HG03342 (cell line): ENCODE data around the gene ADGRF3.
"Not testable (repeated sequence)": the region's sequence is repeated elsewhere in the genome, so short reads cannot be mapped to it uniquely, and the experiment has no call there.

Experiments used
- ATAC-seq: cut with Tn5 transposase; IDR thresholded peaks from one replicate; pipeline ENCODE4 v1.9.1; 2021; ENCODE audit warnings: mild to moderate bottlenecking, moderate library complexity; ENCODE audit not compliant: unreplicated experiment

ADGRF3 gene

GRCh38 chr2:26352892-26353291, 6.3 kb upstream of the ADGRF3 start:
- ATAC-seq: no peak

DNA sequence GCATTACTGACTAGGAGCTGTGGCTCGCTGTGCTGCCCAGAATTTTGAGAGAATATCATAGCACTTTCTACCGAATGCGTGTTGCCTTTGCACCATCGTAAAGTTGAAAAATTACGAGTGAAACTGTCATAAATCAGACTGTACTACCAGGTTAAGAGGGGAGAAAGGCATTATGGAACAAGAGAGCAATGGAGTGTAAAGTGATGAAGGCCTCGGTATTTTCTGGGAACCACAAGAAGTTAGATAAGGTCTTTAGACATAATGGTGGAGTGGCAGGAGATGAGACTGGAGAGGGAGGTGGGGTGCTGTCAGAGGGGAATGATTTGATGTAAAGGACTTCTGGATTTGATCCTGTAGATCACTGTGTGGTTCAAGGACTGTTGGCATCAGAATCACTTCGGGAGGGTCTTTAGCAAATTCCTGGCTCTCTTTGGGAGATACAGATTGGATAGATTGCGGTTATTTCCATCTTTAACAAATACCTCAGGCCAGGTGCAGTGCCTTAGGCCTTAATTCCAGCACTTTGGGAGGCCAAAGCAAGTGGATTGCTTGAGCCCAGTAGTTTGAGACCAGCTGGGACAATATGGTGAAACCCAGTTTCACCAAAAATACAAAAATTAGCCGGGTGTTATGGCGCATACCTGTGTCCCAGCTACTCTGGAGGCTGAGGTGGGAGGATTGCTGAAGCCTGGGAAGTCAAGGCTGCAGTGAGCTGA, 4.9 kb upstream of the ADGRF3 start:
- no peak for ATAC-seq

GRCh38 chr2:26349690-26350089, 3.1 kb upstream of the ADGRF3 start:
- no peak for ATAC-seq

- ATAC-seq: no peak
Measured at GRCh38 chr2:26347286-26347865, 787 bp upstream of the ADGRF3 start.

DNA sequence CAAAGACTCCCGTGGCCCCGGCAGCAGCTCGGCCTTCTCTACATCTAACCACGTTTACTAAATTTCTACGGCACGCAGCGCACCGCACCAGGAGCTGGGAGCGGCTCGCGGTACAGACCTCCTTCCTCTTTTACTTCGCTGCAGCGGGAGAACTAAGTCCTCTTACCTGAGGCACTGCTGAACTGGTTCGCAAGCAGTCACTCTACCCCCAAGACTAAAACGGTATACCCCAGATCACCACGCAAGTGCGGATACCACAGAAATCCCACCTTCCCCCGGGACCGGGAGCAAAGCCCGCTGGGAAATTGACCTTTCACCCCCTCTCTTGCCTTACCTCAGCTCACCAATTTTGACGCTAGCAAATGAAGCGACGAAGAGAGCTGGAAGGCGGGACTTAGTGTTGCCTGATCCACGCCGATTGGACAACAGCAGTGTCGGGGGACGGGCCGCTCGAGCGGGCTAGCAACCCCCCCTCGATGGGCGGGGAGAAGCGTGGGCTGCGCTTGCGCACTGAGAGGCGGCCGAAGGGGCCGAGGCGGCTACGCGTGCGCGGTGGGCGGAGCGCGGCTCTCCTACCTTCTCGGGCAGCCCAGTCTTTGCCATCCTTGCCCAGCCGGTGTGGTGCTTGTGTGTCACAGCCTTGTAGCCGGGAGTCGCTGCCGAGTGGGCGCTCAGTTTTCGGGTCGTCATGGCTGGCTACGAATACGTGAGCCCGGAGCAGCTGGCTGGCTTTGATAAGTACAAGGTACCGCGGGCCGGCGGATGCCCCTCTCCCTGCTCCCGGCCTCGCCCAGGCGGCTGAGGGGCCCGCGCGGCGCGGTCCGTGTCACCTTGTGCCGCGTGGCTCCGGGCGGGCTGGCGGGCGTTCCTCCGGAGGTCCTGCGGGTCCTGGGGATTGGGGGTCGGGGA, 790 bp downstream of the ADGRF3 start, which contains the start of gene SELENOI:
Gene SELENOI (plus strand): TSS at position 599 of the 909 bp plus-strand sequence. CDS start 90 bp downstream, at position 689.
- ATAC-seq: peak; percentile 91

DNA sequence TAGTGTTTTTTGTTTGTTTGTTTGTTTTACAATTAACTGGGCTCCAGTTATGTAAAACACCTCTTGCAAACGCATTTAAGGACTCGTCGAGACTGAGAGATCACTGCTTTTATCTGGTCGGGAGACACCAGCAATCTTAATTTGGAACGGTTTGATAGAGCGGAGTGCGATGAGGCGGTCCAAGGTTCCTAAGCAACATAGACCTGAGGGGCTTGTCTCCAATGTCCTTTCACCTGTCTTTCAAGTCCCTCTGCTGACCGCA, 1.4 kb downstream of the ADGRF3 start:
- no peak for ATAC-seq

DNA sequence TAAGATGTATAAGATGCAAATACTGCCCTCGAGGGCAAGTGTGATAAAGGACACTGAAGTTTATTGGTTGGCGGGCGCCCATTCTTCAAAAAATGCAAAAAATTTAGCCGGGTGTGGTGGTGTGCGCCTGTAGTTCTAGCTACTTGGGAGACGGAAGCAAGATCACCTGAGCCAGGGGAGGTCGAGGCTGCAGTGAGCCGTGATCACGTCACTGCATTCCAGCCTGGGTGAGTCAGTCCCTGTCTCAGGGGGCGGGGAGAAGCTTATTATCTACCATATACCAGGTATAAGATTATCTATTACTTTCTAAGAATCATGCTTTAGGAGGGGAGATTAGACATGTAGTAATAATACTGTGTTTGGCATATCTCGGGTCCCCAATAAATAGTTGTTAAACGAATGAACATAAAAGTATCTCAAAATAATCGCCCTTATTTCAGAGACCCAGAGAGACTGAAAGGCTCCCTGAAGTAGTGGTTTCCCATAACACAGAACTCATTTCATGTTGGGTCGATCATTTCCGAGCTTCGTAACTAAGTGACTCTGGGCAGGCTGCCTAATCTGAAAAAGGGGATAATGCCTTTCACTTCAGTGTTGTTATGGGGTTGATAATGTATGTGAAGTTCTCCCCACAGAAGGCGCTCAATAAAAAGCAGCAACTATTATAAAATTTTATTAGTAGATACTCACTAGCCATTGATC, 1.9 kb downstream of the ADGRF3 start:
- ATAC-seq: no peak

GRCh38 chr2:26340831-26341230, 5.8 kb downstream of the ADGRF3 start:
- no peak for ATAC-seq

DNA sequence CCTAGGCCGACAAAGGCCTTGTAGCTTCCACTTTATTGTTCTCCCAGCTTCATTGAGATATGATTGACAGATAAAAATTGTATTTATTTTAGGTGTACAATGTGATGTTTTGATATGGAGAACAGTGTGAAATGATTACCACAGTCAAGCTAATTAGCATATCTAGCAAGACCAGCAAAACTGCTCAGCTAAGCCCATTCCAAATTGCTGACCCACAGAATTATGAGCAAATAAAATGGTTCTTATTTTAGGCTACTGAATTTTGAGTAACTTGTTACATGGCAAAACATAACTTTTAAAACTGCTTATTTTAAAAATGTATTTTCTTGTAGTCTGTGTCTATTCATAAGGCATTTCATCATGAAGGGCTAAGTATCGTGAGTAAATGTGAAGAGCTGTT, 9.3 kb downstream of the ADGRF3 start:
- no peak for ATAC-seq

DNA sequence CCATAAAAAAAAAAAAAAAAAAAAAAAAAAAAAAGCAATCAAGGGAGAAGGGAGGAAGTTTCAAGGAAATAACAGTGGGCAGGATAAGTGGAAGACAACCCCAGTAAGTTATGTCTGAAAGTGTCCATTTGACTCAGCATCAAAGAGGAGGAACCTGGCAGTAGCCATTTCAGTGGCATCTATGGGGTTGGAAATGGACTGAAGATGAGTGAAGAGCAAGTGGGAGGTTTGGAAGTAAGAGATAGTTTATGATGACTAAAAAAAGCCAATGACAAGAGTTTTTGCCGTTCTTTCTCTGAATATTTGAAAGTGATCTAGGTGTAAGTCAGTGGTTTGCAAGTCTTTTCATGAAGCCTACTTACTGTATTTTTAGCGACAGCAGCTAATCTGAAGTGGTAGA, 9.9 kb downstream of the ADGRF3 start:
- no peak for ATAC-seq

GRCh38 chr2:26335231-26335630, 11.4 kb downstream of the ADGRF3 start:
- no peak for ATAC-seq

DNA sequence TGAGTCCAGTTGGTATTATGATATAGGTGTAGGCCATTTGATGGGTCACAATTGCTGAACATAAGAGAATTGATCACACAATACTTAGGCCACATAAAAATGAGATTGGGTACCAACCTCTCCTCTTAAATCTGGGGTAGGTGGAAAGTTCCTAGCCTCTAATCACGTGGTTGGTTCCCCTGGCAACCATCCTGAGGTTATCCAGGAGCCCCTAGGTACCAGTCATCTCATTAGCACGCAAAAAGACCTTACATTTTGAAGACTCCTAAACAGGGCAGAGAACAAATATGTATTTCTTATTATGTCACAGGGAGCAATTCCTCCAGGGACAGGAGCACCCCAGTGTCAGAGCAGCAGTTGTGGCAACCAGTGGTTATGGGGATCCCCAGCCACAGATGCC, 13.3 kb downstream of the ADGRF3 start:
- no peak for ATAC-seq

- ATAC-seq: not testable (repeated sequence)
Measured at GRCh38 chr2:26331321-26331720, 15.3 kb downstream of the ADGRF3 start.

GRCh38 chr2:26330604-26331003, 16.0 kb downstream of the ADGRF3 start:
- ATAC-seq: no peak

- ATAC-seq: peak; percentile 76
Measured at GRCh38 chr2:26330114-26330549, 16.5 kb downstream of the ADGRF3 start.

GRCh38 chr2:26329083-26329482, 17.5 kb downstream of the ADGRF3 start:
- ATAC-seq: not testable (repeated sequence)

DNA sequence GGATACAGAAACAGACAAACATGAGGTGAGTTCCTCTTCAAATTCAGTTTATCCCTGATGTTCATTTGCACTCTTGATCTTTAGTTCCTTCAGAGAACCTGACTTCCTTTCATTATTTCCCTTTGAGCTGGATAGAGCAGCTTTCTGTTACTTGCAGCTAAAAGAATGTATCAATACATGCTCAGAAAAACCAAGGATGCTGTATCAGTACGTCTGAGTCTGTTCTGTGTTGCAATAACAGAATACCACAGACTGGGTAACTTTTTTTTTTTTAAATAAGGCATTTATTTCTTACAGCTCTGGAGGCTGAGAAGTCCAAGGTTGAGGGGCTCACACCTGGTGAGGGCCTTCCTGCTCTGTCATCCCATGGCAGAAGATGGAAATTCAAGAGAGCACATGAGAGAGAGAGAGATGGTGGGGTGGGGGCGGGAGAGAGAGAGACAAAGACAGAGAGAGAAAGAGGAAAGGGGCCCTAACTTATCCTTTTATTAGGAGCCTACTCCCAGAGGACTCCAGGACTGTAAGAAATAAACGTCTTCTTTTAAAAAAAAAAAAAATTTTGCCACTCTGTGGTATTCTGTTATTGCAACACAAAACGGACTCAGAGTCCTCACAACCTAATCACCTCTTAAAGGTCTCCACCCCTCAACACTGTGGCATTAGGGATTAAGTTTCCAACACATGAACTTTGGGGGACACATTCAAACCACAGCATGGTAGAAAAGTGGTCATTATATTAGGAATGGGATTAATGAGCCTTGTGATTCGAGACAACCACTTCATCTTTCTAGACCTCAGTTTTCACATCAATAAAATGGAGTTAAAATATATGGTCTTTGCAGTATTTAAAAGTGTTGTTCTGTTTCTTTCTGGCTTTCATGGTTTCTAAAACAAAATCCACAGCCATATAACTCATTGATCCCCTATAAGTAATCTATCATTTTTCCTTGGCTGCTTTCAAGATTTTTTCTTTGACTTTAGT, 19.0 kb downstream of the ADGRF3 start:
- no peak for ATAC-seq

DNA sequence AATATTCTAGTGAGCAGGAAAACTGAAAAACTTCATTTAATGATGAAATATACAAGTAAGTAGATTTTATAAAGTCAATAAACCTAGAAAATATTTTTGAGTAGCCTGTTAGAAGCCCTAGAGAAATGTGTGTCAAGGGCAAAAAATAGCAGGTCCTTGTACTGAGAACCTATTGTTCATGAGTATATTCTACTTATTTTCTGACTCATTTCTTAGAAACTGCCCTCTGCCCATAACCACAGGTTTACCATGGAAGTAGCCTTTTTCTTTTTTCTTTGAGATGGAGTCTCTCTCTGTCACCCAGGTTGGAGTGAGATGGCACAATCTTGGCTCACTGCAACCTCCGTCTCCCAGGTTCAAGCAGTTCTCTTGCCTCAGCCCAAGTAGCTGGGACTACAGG, 20.1 kb downstream of the ADGRF3 start:
- no peak for ATAC-seq

DNA sequence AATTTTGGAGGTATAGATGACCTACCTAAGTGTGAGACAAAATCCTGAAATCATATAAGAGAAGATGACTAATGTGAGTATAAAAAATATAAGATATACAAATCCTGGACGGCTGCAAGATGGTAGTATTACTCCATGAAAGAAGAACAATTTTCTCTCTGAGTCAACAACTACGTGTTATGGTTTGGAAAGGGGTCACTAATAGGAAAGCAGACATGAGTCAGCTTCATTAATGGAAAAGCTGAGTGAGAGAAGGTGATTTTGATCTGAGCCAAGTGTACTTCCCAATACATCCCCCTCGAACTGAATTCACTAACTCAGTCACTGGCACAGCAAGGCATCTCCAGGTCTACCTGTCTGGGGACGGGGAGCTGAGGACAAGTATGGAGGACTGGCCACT, 20.7 kb downstream of the ADGRF3 start:
- no peak for ATAC-seq

- ATAC-seq: no peak
Measured at GRCh38 chr2:26324903-26325302, 21.7 kb downstream of the ADGRF3 start.
